Activated T-cell treated with anti-CD3 and anti-CD28 coated beads for 48 hours (primary cell): ENCODE data around the gene ROBO4.

Experiments used
- DNase-seq: peaks from one replicate; pipeline ENCODE4 v3.0.0-alpha.2; 2020; ENCODE audit warnings: low read depth

The ROBO4 gene

GRCh38 chr11:124918950-124919349 is 21.3 kb upstream of the ROBO4 start, which contains the start of gene HEPN1:
TSS of gene HEPN1 (plus strand) at chr11:124919250.
- DNase-seq: no peak

GRCh38 chr11:124917115-124917637 is 19.5 kb upstream of the ROBO4 start:
- no peak for DNase-seq

GRCh38 chr11:124916370-124916710 is 18.7 kb upstream of the ROBO4 start:
- DNase-seq: no peak

- no peak for DNase-seq
Measured at GRCh38 chr11:124915541-124916369, 18.1 kb upstream of the ROBO4 start.

GRCh38 chr11:124902616-124903015 is 5.0 kb upstream of the ROBO4 start:
- no peak for DNase-seq

GRCh38 chr11:124900464-124900863 is 2.8 kb upstream of the ROBO4 start:
- DNase-seq: no peak

GRCh38 chr11:124899383-124900145 is 1.9 kb upstream of the ROBO4 start:
- no peak for DNase-seq

GRCh38 chr11:124898711-124899110 is 1.0 kb upstream of the ROBO4 start:
- DNase-seq: no peak

- no peak for DNase-seq
Measured at GRCh38 chr11:124898263-124898680, 607 bp upstream of the ROBO4 start.

GRCh38 chr11:124896821-124897391 is 759 bp downstream of the ROBO4 start:
- no peak for DNase-seq

GRCh38 chr11:124896071-124896750 is 1.5 kb downstream of the ROBO4 start:
- no peak for DNase-seq

- DNase-seq: no peak
Measured at GRCh38 chr11:124895471-124895971, 2.1 kb downstream of the ROBO4 start.

- no peak for DNase-seq
Measured at GRCh38 chr11:124894606-124895430, 2.8 kb downstream of the ROBO4 start.

GRCh38 chr11:124893781-124894401 is 3.8 kb downstream of the ROBO4 start:
- no peak for DNase-seq

- no peak for DNase-seq
Measured at GRCh38 chr11:124892750-124893454, 4.8 kb downstream of the ROBO4 start.

GRCh38 chr11:124892146-124892545 is 5.5 kb downstream of the ROBO4 start:
- no peak for DNase-seq

- DNase-seq: no peak
Measured at GRCh38 chr11:124891373-124891861, 6.2 kb downstream of the ROBO4 start.

- no peak for DNase-seq
Measured at GRCh38 chr11:124890683-124891372, 6.8 kb downstream of the ROBO4 start.

GRCh38 chr11:124890151-124890550 is 7.5 kb downstream of the ROBO4 start:
- no peak for DNase-seq
